H1 (cell line): ENCODE measurements around the gene CD81. TPM values are rescaled to one million over a fixed set of nuclear protein-coding genes. Genes with fewer than 3 reads are reported as not detected.

Experiments used
- CTCF ChIA-PET: fragments of 300-600 bp; sonication (Branson Sonifier 250); formaldehyde crosslinking; loops from one replicate; lab custom pipeline; 2021; ENCODE audit not compliant: partially characterized antibody; lab: Charles Lee
- POLR2A ChIA-PET: fragments of 300-600 bp; sonication (Branson Sonifier 250); formaldehyde crosslinking; loops from one replicate; lab custom pipeline; 2021; ENCODE audit warnings: inconsistent platforms; ENCODE audit not compliant: partially characterized antibody; lab: Charles Lee
- DNase-seq, 2 experiments: peaks; one replicate each; pipeline versions ENCODE4 v3.0.0 to v3.0.0-alpha.2; 2010 to 2022; ENCODE audit warnings: low spot score in 2 of 2, low read depth in 1 of 2, mixed read lengths in 1 of 2
- FAIRE-seq: peaks from 2 replicates; lab custom pipeline; 2011; peaks lifted over from hg19 to GRCh38; lab: Jason Lieb, UNC
- H2AFZ ChIP-seq: 2 replicates; pipeline ENCODE4 v1.8.1; 2012; ENCODE audit warnings: low read length, inconsistent platforms
- H2AK5ac ChIP-seq: 2 replicates; pipeline ENCODE4 v1.6.1; 2013; ENCODE audit warnings: low read depth, low read length
- H2BK120ac ChIP-seq: replicated peaks from 2 replicates; pipeline ENCODE3; 2013; ENCODE audit warnings: low read depth, low read length, inconsistent platforms
- H2BK12ac ChIP-seq: 2 replicates; pipeline ENCODE4 v1.6.1; 2013; ENCODE audit warnings: low read depth, low read length
- H2BK15ac ChIP-seq: 2 replicates; pipeline ENCODE4 v1.6.1; 2013; ENCODE audit warnings: low read length
- H2BK20ac ChIP-seq: 2 replicates; pipeline ENCODE4 v1.6.1; 2013; ENCODE audit warnings: low read length
- H2BK5ac ChIP-seq: 2 replicates; pipeline ENCODE4 v1.6.1; 2013; ENCODE audit warnings: low read depth, low read length
- H3K14ac ChIP-seq: 2 replicates; pipeline ENCODE4 v1.6.1; 2013; ENCODE audit warnings: inconsistent platforms; ENCODE audit not compliant: insufficient read length
- H3K18ac ChIP-seq: 2 replicates; pipeline ENCODE4 v1.6.1; 2013; ENCODE audit warnings: low read length; ENCODE audit errors: extremely low read depth
- H3K23ac ChIP-seq: 2 replicates; pipeline ENCODE4 v1.6.1; 2013; ENCODE audit warnings: inconsistent platforms; ENCODE audit not compliant: insufficient read length
- H3K23me2 ChIP-seq: 2 replicates; pipeline ENCODE4 v1.6.1; 2013; ENCODE audit warnings: low read depth, low read length
- H3K27ac ChIP-seq: 2 replicates; pipeline ENCODE4 v1.6.1; 2011; ENCODE audit warnings: low read depth, low read length, inconsistent platforms
- H3K27me3 ChIP-seq, 4 experiments: replicated peaks in 1 of 4; 1 replicate in 1 of 4; 2 replicates in 3 of 4; pipeline versions ENCODE4 v1.6.1 to v1.8.1; 2011 to 2013; ENCODE audit warnings: low read length in 3 of 4, mild to moderate bottlenecking in 3 of 4, inconsistent platforms in 2 of 4, mixed read lengths in 2 of 4, moderate library complexity in 1 of 4; ENCODE audit not compliant: control insufficient read depth in 3 of 4, insufficient read depth in 3 of 4; ENCODE audit errors: extremely low read depth in 1 of 4
- H3K36me3 ChIP-seq, 4 experiments: 2 replicates each; pipeline versions ENCODE4 v1.6.1 to v1.8.1; 2011 to 2013; ENCODE audit warnings: mild to moderate bottlenecking in 4 of 4, low read length in 3 of 4, moderate library complexity in 2 of 4, control low read depth in 1 of 4, inconsistent platforms in 1 of 4; ENCODE audit not compliant: insufficient read depth in 4 of 4, control insufficient read depth in 2 of 4
- H3K4ac ChIP-seq: replicated peaks from 2 replicates; pipeline ENCODE3; 2013; ENCODE audit warnings: low read length, low read depth, mixed read lengths, inconsistent platforms; ENCODE audit not compliant: insufficient read length
- H3K4me1 ChIP-seq, 4 experiments: replicated peaks in 1 of 4; 1 replicate in 1 of 4; 2 replicates in 3 of 4; pipeline versions ENCODE4 v1.6.1 to v1.8.1; 2011 to 2013; ENCODE audit warnings: low read length in 3 of 4, inconsistent platforms in 2 of 4, mixed read lengths in 1 of 4; ENCODE audit not compliant: insufficient read depth in 4 of 4, control insufficient read depth in 3 of 4
- H3K4me2 ChIP-seq, 2 experiments: 2 replicates each; pipeline versions ENCODE4 v1.6.1 to v1.8.1; 2011 to 2013; ENCODE audit warnings: low read depth in 2 of 2, low read length in 2 of 2, control low read depth in 1 of 2, inconsistent platforms in 1 of 2, mild to moderate bottlenecking in 1 of 2; ENCODE audit not compliant: insufficient read depth in 1 of 2
- H3K4me3 ChIP-seq, 4 experiments: fragments of 200-600, 300-600 bp in 1 of 4; sonication (generic), shearing (Covaris generic), sonication (Bioruptor Twin) in 1 of 4; 2 replicates each; pipeline versions ENCODE4 v1.5.1 to v1.8.1; 2011 to 2016; ENCODE audit warnings: low read length in 4 of 4, low read depth in 3 of 4, control low read depth in 2 of 4, inconsistent platforms in 2 of 4, mild to moderate bottlenecking in 2 of 4, mixed read lengths in 1 of 4, moderate library complexity in 1 of 4; ENCODE audit not compliant: insufficient read depth in 2 of 4; ENCODE audit errors: extremely low read depth in 1 of 4
- H3K56ac ChIP-seq: replicated peaks from 2 replicates; pipeline ENCODE3; 2013; ENCODE audit warnings: low read depth, mild to moderate bottlenecking, mixed read lengths, low read length, inconsistent platforms; ENCODE audit not compliant: insufficient read length
- H3K79me1 ChIP-seq: 2 replicates; pipeline ENCODE4 v1.6.1; 2013; ENCODE audit warnings: low read depth, low read length, control low read depth
- H3K79me2 ChIP-seq, 2 experiments: 2 replicates each; pipeline versions ENCODE4 v1.6.1 to v1.8.1; 2012 to 2013; ENCODE audit warnings: low read length in 2 of 2, mild to moderate bottlenecking in 2 of 2, inconsistent platforms in 1 of 2; ENCODE audit not compliant: insufficient read depth in 2 of 2, control insufficient read depth in 1 of 2
- H3K9ac ChIP-seq, 4 experiments: replicated peaks in 1 of 4; 1 replicate in 1 of 4; 2 replicates in 3 of 4; pipeline versions ENCODE4 v1.6.1 to v1.8.1; 2011 to 2013; ENCODE audit warnings: low read depth in 3 of 4, low read length in 3 of 4, control low read depth in 2 of 4, mild to moderate bottlenecking in 2 of 4, moderate library complexity in 2 of 4, inconsistent platforms in 1 of 4; ENCODE audit errors: extremely low read depth in 1 of 4
- H3K9me3 ChIP-seq, 2 experiments: 2 replicates each; pipeline versions ENCODE4 v1.6.1 to v1.8.1; 2012 to 2013; ENCODE audit warnings: mild to moderate bottlenecking in 2 of 2, moderate library complexity in 2 of 2, control low read depth in 1 of 2, inconsistent platforms in 1 of 2, low read depth in 1 of 2, low read length in 1 of 2, mixed read lengths in 1 of 2; ENCODE audit not compliant: insufficient read depth in 2 of 2
- H4K20me1 ChIP-seq, 2 experiments: replicated peaks in 1 of 2; 2 replicates each; pipeline versions ENCODE3 to v1.8.1; 2011 to 2013; ENCODE audit warnings: inconsistent platforms in 2 of 2, low read length in 2 of 2, mild to moderate bottlenecking in 1 of 2; ENCODE audit not compliant: insufficient read depth in 2 of 2, control insufficient read depth in 1 of 2
- H4K5ac ChIP-seq: 2 replicates; pipeline ENCODE4 v1.6.1; 2013; ENCODE audit warnings: low read length, low read depth, mixed read lengths, inconsistent platforms; ENCODE audit not compliant: insufficient read length
- H4K8ac ChIP-seq: 2 replicates; pipeline ENCODE4 v1.8.0; 2013; ENCODE audit warnings: mild to moderate bottlenecking, moderate library complexity, low read length, inconsistent platforms; ENCODE audit not compliant: insufficient read depth; ENCODE audit errors: extremely low read depth
- H4K91ac ChIP-seq: replicated peaks from 2 replicates; pipeline ENCODE3; 2013; ENCODE audit warnings: low read length, mixed read lengths, inconsistent platforms; ENCODE audit not compliant: insufficient read length
- ATF3 ChIP-seq: IDR thresholded peaks from 2 replicates; pipeline ENCODE4 v1.6.1; 2011; ENCODE audit warnings: low read depth, mild to moderate bottlenecking, low read length; ENCODE audit not compliant: insufficient read depth
- BACH1 ChIP-seq: IDR thresholded peaks from 2 replicates; pipeline ENCODE4 v1.6.1; 2012; ENCODE audit warnings: low read length, improper control_type of control experiment
- BRCA1 ChIP-seq: IDR thresholded peaks from 2 replicates; pipeline ENCODE4 v1.6.1; 2012; ENCODE audit warnings: low read depth, low read length, improper control_type of control experiment
- CBX5 ChIP-seq: fragments of 300-800, 300-1000 bp; sonication (generic); IDR thresholded peaks from 2 replicates; pipeline ENCODE4 v1.7.1; 2016; ENCODE audit warnings: antibody characterized with exemption, low read length, low read depth
- CEBPB ChIP-seq: IDR thresholded peaks from 2 replicates; pipeline ENCODE4 v1.6.1; 2012; ENCODE audit warnings: low read depth, low read length
- GABPA ChIP-seq: IDR thresholded peaks from 2 replicates; pipeline ENCODE4 v1.6.1; 2011; ENCODE audit warnings: mild to moderate bottlenecking, low read length, moderate library complexity, borderline replicate concordance; ENCODE audit not compliant: insufficient read depth
- GTF2F1 ChIP-seq: IDR thresholded peaks from 2 replicates; pipeline ENCODE4 v1.6.1; 2012; ENCODE audit warnings: low read depth, low read length, improper control_type of control experiment, borderline replicate concordance
- HDAC2 ChIP-seq, 2 experiments: fragments of 300-600 bp in 1 of 2; sonication (generic) in 1 of 2; IDR thresholded peaks; 2 replicates each; pipeline ENCODE4 v1.6.1; 2011 to 2012; ENCODE audit warnings: low read depth in 2 of 2, low read length in 2 of 2, mild to moderate bottlenecking in 2 of 2, moderate library complexity in 2 of 2, borderline replicate concordance in 1 of 2, inconsistent platforms in 1 of 2
- JUND ChIP-seq: IDR thresholded peaks from 2 replicates; pipeline ENCODE4 v1.6.1; 2011; ENCODE audit warnings: mild to moderate bottlenecking, improper control_type of control experiment, low read length
- MAFK ChIP-seq: IDR thresholded peaks from 2 replicates; pipeline ENCODE4 v1.6.1; 2012; ENCODE audit warnings: low read depth, mild to moderate bottlenecking, improper control_type of control experiment, low read length
- SP4 ChIP-seq: IDR thresholded peaks from 2 replicates; pipeline ENCODE4 v1.6.1; 2012; ENCODE audit warnings: low read length, inconsistent platforms
- TAF1 ChIP-seq: IDR thresholded peaks from 2 replicates; pipeline ENCODE4 v1.6.1; 2011; ENCODE audit warnings: mild to moderate bottlenecking, low read depth, low read length
- WGBS, 2 experiments: shearing (Covaris generic) in 1 of 2; methylation state at CpG; one replicate each; pipeline versions ENCODE4 v1.1.6 to v1.1.7; 2013 to 2015; ENCODE audit warnings: low lambda C conversion rate in 2 of 2, mixed read lengths in 2 of 2, inconsistent platforms in 1 of 2, low coverage in 1 of 2, missing lambda C conversion rate in 1 of 2; ENCODE audit not compliant: insufficient replicate concordance in 2 of 2, insufficient coverage in 1 of 2, insufficient read length in 1 of 2; ENCODE audit errors: extremely low coverage in 1 of 2, missing lambda C conversion rate in 1 of 2; 5-methylcytosine and 5-hydroxymethylcytosine counted together
- polyA plus RNA-seq, 7 experiments: library from polyadenylated mRNA; depleted of rRNA in 3 of 7; stranded (reverse) in 5 of 7; unstranded in 2 of 7; fragments of >200 nt in 5 of 7; fragments of 200-250 nt in 2 of 7; gene quantifications; 1 replicate in 5 of 7; 2 replicates in 1 of 7; 4 replicates in 1 of 7; pipeline versions ENCODE4 v1.2.1 to v1.2.3, GENCODE V29; 2011 to 2013; ENCODE audit warnings: missing spikeins in 2 of 7, mixed read lengths in 2 of 7
- total RNA-seq: library from RNA; stranded (reverse); fragmentation: NEBNext Ultra II Directional; extraction: Animal tissue kit (Norgen Biotek cat#: 25700); gene quantifications from 2 replicates; pipeline ENCODE4 v1.2.1, GENCODE V29; 2021

The CD81 gene
- total and polyA plus RNA-seq, 2 of the 8 experiments (the other 6 are each of a cell fraction or from before 2014, with no cell fraction given) = 238 to 309 TPM

- no peak for FAIRE-seq
- Histone ChIP-seq H2BK15ac (no peak overlapping the region), H2BK120ac (no peak overlapping the region), H3K79me1 (peaks cover 14% of the 10 kb centered on the region), H3K4me3 (no peak overlapping the region), H3K27me3 (no peaks in the 10 kb centered on the region), H3K18ac (no peak overlapping the region), H3K23me2 (no peaks in the 10 kb centered on the region), H4K8ac (no peak overlapping the region; the same call in 1 of the 2 replicates), H3K9me3 (no peaks in the 10 kb centered on the region), H3K4me2 (no peak overlapping the region), H3K4me1 (peaks cover 0 to 15% (median 11%) of the 10 kb centered on the region in 4 experiments; a peak in 5 of 7 replicates), H2AFZ (no peak overlapping the region), H2AK5ac (no peak overlapping the region), H2BK20ac (no peak overlapping the region), H3K23ac (no peak overlapping the region), H3K9ac (no peak overlapping the region), H2BK12ac (no peak overlapping the region), H3K56ac (no peak overlapping the region), H3K14ac (no peak overlapping the region), H3K4ac (no peak overlapping the region), H3K36me3 (peaks cover 0 to 21% (median under 1%) of the 10 kb centered on the region in 4 experiments; a peak in 4 of 8 replicates), H2BK5ac (no peak overlapping the region), H4K5ac (no peak overlapping the region), H4K91ac (no peak overlapping the region), H3K27ac (no peak overlapping the region; the same call in 1 of the 2 replicates), H4K20me1 (peaks cover 26 to 44% of the 10 kb centered on the region in 2 experiments), H3K79me2 (peaks cover under 1 to 25% of the 10 kb centered on the region in 2 experiments; a peak in 3 of 4 replicates)
- WGBS, 2 experiments = 91% methylated on average over 23 of the region's 26 CpGs; no CpG with 5 or more reads in 1 of the 2 experiments
- ChIA-PET CTCF (interaction anchor here (0.6 to 2.0 kb wide), 5 partner anchors 9 to 493 kb away, joined by 3 to 4 read pairs (median 3); no protein-coding TSS in a partner anchor), POLR2A (interaction anchor here (1.1 to 2.9 kb wide), 2 partner anchors 10 to 16 kb away, joined by 4 to 13 read pairs; partner anchors contain the start of gene CD81)
- DNase-seq = no peak
- no peak for TF ChIP-seq BACH1
- no peak for TF ChIP-seq GTF2F1
- no peak for TF ChIP-seq CBX5
- TF ChIP-seq CEBPB = no peak
- no peak for TF ChIP-seq ATF3
- TF ChIP-seq BRCA1 = no peak
- TF ChIP-seq HDAC2 (IDR thresholded peaks at IDR 0.05; ENCODE audit: borderline replicate concordance in 1 of 2, low read depth in 2 of 2, low read length in 2 of 2) = no peak
- no peak for TF ChIP-seq TAF1
- TF ChIP-seq MAFK = no peak
- TF ChIP-seq GABPA = no peak
- TF ChIP-seq JUND = no peak
- TF ChIP-seq SP4 = no peak
Measured at GRCh38 chr11:2392241-2392959, 15.3 kb downstream of the CD81 start.
